NOMO-1 treated with dmso at 0.1 percent for 144 hours (cell line): ENCODE measurements around the gene MISP.
A peak's percentile ranks its signal among the peaks of the same experiment; 100 is the strongest.

Experiments
- DNase-seq: peaks from one replicate; lab custom pipeline; 2025; ENCODE audit not compliant: unreplicated experiment; lab: John Stamatoyannopoulos, UW

MISP gene

DNA sequence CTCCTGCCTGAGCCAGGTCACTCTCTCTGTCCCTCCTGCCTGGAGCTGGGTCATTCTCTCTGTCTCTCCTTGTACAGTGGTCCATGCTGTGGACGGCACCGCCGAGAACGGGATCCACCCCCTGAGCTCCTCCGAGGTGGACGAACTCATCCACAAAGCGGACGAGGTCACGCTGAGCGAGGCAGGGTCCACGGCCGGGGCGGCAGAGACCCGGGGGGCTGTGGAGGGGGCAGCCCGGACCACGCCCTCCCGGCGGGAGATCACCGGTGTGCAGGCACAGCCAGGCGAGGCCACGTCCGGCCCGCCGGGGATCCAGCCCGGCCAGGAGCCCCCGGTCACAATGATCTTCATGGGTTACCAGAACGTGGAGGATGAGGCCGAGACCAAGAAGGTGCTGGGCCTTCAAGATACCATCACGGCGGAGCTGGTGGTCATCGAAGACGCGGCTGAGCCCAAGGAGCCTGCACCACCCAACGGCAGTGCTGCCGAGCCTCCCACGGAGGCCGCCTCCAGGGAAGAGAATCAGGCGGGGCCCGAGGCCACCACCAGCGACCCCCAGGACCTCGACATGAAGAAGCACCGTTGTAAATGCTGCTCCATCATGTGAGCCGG, 4.6 kb upstream of the MISP start:
- DNase-seq: no peak

DNA sequence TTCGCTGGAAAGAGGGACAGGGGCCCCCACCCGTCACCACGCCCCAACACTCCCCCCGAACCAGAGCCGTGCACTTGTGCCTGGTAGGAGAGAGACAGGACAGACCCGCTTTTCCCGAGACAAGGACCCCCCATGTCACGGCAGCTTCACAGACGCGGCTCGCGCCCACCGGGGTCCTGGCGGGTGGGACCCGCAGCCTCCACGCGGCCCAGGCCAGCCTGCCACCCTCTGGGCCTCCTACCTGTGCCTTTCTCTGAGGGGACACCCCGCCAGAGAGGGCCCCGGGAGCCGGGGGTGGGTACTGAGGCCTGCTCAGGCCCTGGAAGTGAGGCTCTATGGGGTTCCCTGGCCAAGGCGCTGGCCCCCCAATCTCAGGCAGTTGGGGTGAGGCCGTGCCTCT, 4.0 kb upstream of the MISP start:
- no peak for DNase-seq

DNA sequence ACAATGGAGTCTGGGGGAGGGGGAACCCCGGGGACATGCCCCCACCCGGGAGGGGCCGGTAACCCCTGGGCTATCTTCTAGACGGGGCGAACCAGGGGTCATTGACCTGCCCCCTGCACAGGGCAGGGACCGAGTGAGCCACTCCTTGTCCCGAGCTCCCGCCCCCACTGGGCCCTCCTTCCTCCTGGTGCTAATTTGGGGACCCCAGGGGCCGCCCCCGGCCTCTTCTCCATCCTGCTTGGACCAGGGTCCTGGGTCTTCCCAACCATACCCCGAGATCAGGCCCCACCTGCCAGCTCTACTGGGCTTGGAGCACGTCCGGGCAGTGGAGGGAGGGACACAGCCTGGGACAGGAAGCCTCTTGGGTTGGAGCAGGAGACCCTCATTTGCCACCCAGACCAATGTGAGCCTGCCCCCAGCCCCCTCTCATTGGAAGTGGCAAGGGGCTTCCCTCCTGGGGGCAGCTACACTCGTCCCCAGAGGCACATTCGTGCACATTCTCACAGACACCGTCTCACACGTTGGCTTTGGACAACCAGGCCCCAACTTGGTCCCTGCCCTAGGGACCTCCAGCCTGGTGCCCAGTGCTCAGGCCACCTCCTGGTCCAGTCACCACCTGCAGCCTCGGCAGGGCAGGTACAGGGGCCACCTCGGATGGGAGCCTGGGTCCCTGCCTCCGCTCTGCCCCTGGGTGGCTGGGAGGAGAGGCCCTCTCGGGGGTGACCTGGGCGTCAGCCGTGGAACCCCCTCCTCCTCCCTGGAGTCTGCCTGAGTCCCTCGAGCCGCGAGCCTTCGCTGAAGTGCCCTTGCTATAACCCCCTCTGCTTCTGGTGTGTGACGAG, 3.3 kb upstream of the MISP start:
- DNase-seq: no peak

DNA sequence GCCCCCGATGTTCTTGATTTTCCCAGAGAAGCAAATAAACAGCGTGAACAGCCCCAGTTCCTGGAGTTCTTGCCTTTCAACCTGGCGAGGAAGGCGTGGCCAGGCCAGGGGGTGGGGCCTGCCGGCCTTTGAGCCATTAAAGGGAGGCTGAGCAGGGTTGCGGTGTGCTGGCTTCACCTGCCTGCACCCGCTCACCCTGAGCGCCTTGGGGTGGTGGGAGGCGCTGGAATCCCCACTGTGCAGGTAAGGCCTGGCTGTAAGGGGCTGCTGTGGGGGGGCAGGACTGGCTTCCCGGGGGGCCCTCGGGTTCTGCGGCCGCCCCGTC, 2.7 kb upstream of the MISP start:
- DNase-seq: no peak

DNA sequence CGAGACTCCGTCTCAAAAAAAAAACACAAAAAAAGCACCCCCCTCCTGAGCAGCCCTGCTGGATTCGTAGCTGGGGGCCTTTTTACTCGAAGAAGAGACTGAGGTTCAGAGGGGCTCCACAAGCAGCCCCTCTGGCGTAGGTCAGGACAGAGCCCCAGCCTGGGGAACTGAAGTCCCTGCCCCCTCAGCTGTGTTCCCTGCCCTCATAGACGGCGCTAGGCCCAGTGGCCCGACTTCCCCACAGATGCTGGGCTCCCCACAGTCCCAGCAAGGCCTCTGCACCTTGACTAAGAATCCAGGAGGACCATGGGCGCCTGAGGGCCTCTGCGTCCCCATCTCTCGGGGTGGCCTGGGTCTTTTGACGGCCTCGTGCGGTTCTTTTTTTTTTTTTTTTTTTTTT, 1.1 kb upstream of the MISP start:
- DNase-seq: no peak

DNA sequence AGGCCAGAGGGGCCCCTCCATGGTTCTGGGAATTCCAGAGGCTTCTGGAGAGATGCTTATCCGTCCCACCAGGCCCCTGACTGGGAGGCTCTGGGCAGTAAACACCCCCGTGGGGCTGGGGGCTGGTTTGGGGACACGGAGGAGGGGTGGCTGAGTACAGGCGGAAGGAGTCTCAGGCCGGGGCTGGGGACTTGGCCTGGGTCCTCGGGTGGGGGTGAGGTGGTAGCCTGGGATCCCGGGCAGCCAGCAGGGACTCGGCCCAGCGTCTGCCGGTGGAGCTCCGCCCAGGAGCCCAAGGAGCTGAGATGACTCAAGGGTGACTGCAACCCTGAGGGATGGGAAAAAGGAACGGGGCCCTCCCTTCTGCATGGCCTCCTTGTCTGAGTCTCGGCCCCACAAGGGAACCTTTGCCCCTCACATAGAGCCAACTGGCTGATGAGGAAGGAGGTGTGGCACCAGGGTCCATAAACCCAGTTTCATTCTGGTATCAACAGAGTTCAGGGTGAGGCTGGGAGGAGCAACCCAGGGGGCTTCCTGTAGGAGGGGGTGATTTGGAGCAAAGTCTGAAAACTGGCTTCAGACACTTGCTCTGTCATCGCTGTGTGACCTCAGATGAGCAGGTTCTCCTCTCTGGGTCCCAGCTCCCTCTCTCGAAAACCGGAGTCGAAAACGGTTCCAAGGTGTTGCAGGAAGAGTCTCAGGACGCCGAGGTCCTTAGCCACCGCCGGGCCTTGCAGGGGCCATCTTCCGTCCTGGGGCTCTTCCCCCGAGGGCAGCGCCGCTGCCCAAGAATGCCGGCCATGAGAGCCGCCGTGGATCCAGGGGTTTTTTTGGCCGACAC, 809 bp downstream of the MISP start:
- DNase-seq: no peak

DNA sequence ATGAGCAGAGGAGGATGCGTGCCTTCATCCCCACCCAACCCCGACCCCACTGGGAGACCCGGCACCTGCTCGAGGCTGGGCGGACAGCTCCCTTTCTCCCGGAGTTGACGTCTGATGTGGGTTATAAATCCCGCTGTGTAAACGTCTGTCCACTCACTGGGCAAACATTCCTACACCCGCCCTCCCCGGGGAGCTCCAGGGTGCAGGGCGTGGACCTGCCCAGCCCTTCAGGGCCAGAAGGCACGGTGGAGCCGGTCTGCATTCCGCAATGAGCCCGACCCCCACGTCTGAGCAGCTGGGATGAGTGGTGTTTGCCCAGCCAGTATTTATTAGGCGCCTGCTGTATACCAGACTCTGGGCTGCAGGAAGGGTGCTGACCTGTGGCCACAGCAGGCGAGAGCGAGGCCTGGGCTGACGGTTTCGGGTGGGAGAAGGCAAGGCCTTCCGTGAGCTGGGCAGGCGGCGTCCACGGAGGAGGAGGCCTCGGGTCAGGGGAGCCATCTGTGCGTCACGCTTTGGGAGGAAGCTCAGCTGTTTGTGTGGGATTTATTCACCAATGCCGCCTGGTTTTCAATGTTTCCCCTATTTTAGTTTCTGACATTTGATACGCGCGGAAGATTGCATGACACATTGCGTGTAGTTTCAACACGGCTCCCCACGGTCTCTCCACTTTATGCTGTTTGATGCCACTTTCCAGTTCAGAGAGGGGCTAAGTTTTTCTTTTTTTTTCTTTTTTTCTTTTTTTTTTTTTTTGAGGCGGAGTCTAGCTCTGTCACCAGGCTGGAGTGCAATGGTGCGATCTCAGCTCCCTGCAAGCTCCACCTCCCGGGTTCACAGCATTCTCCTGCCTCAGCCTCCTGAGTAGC, 2.0 kb downstream of the MISP start:
- DNase-seq: peak; percentile 65

DNA sequence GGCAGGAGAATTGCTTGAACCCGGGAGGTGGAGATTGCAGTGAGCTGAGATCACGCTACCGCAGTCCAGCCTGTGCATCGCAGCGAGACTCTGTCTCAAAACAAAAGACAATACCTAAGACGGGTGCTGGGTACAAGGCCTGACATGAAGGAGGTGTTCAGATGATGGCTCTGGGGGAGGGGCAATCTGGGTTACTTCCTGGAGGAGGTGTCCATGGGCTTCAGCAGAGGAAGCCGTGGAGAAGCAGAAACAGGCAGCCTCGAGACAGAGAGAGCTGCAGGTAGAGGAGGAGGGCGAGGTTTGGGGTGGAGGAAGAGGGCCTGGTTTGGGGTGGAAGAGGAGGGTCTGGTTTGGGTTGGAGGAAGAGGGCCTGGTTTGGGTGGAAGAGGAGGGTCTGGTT, 3.6 kb downstream of the MISP start:
- no peak for DNase-seq

DNA sequence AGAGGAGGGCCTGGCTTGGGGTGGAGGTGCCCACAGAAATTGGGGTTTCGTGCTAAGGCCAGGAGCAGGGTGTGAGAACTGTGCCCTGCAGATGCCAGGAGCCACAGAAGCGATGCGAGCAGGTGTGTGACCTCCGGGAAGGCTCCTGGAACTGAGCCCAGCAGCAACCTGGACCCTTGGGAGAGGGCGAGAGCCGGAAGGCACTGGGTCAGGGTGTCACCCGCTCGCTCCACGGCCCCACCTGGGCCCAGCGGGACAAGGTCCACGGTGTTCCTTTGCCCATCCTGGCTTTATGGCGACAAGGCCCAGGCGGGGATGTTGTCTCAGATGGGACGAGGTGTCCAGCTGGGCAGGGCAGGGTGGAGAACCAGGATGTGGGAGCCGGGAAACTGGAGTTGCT, 4.2 kb downstream of the MISP start:
- DNase-seq: no peak

DNA sequence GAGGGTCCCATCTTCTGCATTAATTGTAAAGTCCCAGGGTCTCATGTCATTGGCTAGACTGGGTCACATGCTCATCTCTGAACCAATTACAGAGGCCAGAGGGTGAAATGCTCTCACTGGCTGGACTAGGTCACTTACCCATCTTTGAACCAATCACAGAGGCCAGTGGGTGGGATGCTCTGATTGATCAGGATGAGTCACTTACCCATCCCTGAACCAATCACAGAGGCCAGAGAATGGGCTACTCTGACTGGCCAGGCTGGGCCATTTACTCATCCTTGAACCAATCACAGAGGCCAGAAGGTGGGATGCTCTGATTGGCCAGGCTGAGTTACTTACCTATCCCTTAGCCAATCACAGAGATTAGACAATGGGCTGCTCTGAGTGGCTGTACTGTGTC, 5.3 kb downstream of the MISP start:
- DNase-seq: no peak

DNA sequence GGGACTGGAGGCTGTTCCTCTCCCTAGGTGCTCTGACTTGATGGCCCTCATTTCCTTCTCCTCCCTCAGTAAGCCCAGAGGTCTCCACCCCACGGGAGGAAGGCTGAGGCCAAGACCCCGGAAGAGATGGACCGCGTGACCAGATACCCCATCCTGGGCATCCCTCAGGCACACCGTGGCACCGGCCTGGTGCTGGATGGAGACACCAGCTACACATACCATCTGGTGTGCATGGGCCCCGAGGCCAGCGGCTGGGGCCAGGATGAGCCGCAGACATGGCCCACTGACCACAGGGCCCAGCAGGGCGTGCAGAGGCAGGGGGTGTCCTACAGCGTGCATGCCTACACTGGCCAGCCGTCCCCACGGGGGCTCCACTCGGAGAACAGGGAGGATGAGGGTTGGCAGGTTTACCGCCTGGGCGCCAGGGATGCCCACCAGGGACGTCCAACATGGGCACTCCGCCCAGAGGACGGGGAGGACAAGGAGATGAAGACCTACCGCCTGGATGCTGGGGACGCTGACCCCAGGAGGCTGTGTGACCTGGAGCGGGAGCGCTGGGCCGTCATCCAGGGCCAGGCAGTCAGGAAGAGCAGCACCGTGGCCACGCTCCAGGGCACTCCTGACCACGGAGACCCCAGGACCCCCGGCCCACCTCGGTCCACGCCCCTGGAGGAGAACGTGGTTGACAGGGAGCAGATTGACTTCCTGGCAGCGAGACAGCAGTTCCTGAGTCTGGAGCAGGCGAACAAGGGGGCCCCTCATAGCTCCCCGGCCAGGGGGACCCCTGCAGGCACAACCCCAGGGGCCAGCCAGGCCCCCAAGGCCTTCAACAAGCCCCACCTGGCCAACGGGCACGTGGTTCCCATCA, 6.1 kb downstream of the MISP start:
- no peak for DNase-seq

DNA sequence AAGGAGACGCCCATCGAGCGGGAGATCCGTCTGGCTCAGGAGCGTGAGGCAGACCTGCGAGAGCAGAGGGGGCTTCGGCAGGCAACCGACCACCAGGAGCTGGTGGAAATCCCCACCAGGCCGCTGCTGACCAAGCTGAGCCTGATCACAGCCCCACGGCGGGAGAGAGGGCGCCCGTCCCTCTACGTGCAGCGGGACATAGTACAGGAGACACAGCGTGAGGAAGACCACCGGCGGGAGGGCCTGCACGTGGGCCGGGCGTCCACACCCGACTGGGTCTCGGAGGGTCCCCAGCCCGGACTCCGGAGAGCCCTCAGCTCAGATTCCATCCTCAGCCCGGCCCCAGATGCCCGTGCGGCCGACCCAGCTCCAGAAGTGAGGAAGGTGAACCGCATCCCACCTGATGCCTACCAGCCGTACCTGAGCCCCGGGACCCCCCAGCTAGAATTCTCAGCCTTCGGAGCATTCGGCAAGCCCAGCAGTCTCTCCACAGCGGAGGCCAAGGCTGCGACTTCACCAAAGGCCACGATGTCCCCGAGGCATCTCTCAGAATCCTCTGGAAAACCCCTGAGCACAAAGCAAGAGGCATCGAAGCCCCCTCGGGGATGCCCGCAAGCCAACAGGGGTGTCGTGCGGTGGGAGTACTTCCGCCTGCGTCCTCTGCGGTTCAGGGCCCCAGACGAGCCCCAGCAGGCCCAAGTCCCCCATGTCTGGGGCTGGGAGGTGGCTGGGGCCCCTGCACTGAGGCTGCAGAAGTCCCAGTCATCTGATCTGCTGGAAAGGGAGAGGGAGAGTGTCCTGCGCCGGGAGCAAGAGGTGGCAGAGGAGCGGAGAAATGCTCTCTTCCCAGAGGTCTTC, 7.1 kb downstream of the MISP start:
- DNase-seq: no peak

DNA sequence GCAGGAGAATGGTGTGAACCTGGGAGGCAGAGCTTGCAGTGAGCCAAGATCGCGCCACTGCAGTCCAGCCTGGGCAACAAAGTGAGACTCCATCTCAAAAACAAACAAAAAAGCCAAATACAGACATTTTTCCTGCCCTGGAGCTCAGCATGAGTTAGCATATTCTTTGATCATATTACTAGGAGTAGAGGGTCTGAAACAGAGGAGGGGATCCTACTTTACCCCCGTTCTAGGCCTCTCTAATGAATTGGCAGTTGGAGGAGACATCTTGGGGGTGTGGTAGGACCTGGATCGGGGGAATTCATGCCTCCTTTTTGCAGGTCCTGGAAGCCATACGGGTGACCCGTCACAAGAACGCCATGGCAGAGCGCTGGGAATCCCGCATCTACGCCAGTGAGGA, 12.3 kb downstream of the MISP start:
- DNase-seq: no peak

DNA sequence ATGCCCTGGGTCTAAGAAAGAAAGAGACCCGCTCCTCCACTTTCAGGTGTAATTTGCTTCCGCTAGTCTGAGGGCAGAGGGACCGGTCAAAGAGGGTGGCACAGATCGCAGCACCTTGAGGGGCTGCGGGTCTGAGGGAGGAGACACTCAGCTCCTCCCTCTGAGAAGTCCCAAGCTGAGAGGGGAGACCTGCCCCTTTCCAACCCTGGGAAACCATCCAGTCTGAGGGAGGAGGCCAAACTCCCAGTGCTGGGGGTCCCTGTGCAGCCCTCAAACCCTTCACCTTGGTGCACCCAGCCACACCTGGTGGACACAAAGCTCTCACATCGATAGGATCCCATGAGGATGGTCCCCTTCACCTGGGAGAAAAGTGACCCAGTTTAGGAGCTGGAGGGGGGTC, 13.0 kb downstream of the MISP start:
- no peak for DNase-seq

DNA sequence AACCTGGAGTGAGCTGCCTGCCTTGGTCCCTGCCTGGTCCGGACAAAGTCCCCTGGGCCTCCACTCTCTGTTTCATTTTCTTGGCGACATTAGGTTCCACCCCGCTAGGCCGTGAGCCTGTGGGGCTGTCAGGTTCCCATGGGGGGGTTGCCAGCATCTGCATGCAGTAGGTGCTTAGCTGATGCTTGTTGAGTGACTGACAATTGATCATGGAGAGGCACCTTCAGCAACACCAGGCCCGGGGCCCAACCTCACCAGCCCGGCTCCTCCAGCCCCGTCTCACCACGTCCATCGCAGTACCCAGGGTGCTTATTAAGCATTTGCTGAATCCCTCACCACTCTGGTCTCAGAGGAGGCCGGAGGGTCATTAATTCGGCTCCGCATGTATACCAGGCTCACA, 13.4 kb downstream of the MISP start:
- DNase-seq: no peak

DNA sequence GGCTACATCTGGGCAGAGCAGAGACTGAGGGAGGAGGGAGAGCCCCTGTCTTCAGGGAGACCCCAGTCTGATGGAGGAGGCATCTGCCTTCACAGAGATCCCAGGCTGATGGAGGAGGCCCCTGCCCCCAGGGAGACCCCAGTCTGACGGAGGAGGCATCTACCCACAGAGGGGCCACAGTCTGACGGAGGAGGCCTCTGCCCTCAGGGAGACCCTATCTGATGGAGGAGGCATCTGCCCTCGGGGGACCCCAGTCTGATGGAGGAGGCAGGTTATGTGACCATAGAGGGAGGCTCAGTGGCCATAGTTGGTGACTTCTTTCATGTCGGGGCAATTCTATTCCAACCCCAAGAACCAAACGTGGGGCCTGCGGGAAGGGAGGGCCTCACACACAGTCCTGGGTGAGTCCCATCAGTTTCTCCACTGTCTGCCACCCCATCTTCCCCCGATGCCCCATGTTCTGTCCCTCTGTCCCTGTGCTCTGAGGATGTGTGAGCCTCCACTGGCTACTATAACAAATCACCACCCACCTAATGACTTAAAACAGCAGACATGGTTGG, 14.3 kb downstream of the MISP start:
- no peak for DNase-seq

DNA sequence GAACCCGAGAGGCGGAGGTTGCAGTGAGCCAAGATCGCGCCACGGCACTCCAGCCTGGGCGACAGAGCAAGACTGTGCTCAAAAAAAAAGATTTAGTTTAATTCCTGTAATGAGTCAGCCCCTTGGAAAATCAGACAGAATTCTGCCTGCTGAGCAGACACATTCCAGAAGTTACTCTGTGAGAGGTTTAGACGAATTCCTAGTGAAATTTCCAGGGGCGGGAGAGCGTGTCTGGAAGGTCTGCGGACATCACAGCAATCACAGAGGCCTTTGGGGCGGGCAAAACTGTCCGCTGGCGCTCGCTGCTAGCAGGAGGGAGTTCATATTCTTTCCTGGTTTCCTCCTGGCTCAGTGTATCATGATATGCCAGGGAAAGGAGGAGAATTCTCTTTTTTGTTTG, 17.5 kb downstream of the MISP start:
- DNase-seq: no peak

DNA sequence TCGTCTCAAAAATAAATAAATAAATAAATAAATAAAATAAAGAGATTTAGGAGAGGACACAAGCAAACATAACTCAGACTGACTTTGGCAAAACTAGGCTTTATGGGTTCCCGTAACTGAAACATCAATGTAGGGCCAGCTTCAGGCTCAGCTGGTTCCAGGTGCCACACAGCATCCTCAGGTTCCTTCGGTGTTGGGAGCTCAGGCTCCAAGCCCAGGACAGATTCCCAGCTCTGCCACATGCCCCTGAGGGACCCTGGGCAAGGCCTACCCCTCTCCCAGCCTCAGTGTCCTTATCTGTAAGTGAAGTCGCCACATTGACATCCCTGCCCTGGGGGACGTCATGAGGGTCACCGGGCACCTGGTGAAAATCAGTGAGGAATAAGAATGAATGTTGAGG, 18.7 kb downstream of the MISP start:
- DNase-seq: no peak

DNA sequence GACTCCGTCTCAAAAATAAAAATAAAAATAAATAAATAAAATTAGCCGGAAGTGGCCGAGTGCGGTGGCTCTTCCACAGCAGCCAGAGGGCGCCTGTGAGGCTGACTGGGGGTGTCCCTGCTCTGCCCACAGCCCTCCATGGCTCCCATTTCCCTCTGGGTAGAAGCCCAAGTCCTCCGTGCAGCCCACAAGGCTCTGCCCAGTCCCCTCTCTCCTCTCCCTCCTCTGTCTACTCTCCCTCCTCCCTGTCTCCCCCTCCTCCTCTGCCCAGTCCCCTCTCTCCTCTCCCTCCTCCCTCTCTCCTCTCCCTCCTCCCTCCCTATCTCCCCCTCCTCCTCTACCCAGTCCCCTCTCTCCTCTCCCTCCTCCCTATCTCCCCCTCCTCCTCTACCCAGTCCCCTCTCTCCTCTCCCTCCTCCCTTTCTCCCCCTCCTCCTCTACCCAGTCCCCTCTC, 20.4 kb downstream of the MISP start:
- peak; percentile 29 for DNase-seq
